GM19372 (cell line): ENCODE measurements around the gene CXorf49B.

ENCODE experiments used
- ATAC-seq: cut with Tn5 transposase; IDR thresholded peaks from one replicate; pipeline ENCODE4 v1.9.1; 2021; ENCODE audit warnings: mild to moderate bottlenecking, low read depth, moderate library complexity; ENCODE audit not compliant: unreplicated experiment

The CXorf49B gene

DNA sequence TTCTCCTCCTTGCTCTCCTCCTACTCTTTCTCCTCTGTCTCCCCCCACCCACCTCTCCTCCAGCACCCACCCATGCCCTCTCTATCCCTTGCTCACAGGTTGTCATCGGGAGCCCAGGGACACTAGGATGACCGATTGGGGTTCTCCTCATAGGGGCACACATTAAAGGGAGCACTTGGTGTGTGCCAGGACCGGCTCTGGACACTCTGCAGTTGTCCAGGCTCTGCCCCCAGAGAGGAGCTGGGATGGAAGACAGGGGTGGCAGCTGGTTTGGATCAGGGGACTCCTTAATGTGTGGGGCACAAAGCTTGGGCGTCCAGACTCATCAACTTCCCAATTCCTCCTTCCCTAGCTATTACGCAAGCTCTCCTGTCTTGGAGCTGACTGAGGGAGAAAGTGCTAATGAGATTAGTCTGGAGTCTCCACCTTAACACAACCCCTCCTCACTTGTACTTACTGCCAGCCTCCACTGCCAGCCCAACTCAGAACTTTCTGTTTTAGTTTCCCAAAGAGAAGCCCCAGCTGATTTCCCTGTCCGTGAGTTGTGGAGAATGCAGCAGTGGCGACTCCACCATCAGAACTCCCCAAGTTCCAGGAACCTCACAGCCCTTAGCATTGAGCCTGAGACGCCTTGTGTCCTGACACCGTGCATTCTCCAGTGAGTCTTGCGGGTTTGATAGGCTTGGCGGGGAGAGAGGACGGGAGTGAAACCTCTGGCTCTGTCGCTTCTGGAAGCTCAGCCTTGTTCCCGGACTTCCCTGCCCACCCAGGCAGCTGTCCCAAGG is 52.2 kb downstream of the CXorf49B start:
- ATAC-seq: no peak

DNA sequence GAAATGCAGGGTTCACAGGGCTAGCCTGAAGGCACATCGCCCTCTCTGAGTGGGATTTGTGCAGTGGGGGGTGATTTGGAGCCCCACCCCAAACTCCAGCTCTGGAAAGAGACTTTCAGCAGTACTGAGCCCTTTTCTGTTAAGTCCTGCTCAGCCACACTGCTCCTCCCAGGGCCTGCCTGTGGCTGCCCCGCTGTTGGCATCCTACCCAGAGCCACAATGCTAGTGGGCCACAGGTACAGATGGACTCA is 52.7 kb downstream of the CXorf49B start:
- ATAC-seq: no peak
